ENCODE results near the gene OSBPL2. TPM values are rescaled to one million over a fixed set of nuclear protein-coding genes. Genes with fewer than 3 reads are reported as not detected.

The OSBPL2 gene
- total and polyA plus RNA-seq, 10 donors, result 9.2 to 81.7 (median 48.4) TPM

DNA sequence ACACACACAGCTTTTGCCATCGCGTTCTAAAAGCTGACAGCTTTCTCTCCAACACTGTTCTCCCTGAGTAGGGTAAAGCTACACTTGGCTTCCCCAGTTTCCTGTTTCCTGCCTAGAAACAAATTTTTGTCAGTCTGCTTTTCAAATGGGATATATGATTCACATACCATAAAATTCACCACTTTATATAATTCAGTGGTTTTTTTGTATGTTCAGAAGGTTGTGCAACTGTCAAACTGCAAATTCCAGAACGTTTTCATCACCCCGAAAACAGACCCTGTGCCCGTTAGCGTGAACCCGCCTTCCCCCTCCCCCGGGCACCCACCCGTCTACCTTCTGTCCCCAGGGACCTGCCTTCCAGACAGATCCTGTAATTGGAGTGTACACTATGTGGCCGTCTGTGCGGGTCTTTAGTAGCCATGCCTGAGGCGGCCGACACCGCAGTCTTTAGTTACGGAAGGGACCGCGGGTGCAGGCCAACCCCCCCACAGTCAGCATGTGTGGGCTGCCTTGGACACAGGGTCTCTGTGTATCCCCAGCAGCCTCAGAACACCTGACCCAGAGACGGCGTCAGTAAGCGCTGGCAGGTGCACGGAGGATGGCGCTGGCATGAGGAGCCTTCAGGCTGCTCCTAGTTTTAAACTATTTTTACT lies 34.8 kb upstream of the OSBPL2 start:
- WGBS, 5 donors, result 78 to 82% (median 79%) methylated on average over 22 of the region's 22 CpGs
- H3K27me3 ChIP-seq (replicated peaks in 1 of 7), result no peaks in the 10 kb centered on the region
- DNase-seq, result peak; percentile 56
- H3K4me1 ChIP-seq, result peaks cover 3 to 36% (median 27%) of the 10 kb centered on the region in 6 donors
- H3K4me3 ChIP-seq, result no peak overlapping the region
- intact Hi-C loops (cut with DNase I; ENCODE audit: low total_unique reads), result no loop called here
- peaks cover 0 to 79% (median 45%) of the 10 kb centered on the region in 6 donors for H3K36me3 ChIP-seq
- H3K27ac ChIP-seq, result no peak overlapping the region
- TF ChIP-seq, protein P1, sequence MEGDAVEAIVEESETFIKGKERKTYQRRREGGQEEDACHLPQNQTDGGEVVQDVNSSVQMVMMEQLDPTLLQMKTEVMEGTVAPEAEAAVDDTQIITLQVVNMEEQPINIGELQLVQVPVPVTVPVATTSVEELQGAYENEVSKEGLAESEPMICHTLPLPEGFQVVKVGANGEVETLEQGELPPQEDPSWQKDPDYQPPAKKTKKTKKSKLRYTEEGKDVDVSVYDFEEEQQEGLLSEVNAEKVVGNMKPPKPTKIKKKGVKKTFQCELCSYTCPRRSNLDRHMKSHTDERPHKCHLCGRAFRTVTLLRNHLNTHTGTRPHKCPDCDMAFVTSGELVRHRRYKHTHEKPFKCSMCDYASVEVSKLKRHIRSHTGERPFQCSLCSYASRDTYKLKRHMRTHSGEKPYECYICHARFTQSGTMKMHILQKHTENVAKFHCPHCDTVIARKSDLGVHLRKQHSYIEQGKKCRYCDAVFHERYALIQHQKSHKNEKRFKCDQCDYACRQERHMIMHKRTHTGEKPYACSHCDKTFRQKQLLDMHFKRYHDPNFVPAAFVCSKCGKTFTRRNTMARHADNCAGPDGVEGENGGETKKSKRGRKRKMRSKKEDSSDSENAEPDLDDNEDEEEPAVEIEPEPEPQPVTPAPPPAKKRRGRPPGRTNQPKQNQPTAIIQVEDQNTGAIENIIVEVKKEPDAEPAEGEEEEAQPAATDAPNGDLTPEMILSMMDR (IDR thresholded peaks at IDR 0.05 in 8 of 11, conservative IDR thresholded peaks at IDR 0.05 in 3 of 11), result no peak
- TF ChIP-seq POLR2AphosphoS5 (IDR thresholded peaks at IDR 0.05), result peak in 1 of 3 donors; percentile 24
- no peaks in the 10 kb centered on the region for H3K9me3 ChIP-seq

GRCh38 chr20:62205618-62206387 lies 32.5 kb upstream of the OSBPL2 start:
- Histone ChIP-seq H3K9me3 (no peaks in the 10 kb centered on the region), H3K27me3 (replicated peaks in 1 of 7) (peaks cover 0 to 22% (median 12%) of the 10 kb centered on the region in 7 donors), H3K36me3 (peaks cover 0 to 56% (median 23%) of the 10 kb centered on the region in 6 donors), H3K4me3 (no peak overlapping the region), H3K4me1 (peaks cover 3 to 31% (median 26%) of the 10 kb centered on the region in 6 donors), H3K27ac (no peak overlapping the region)
- intact Hi-C loops (cut with DNase I; ENCODE audit: low total_unique reads), result no loop called here
- DNase-seq, result peak; percentile 72
- TF ChIP-seq POLR2A (IDR thresholded peaks at IDR 0.05) (no peak), POLR2AphosphoS5 (IDR thresholded peaks at IDR 0.05) (peak in 1 of 3 donors; percentile 19)
- 92 to 96% (median 95%) methylated on average over 37 to 38 of the region's 38 CpGs for WGBS, 5 donors

- no peak overlapping the region for H3K27ac ChIP-seq
- H3K27me3 ChIP-seq (replicated peaks in 1 of 7), result peaks cover 0 to 27% (median 18%) of the 10 kb centered on the region in 7 donors
- no peak for DNase-seq
- TF ChIP-seq POLR2A (IDR thresholded peaks at IDR 0.05) (no peak), POLR2AphosphoS5 (IDR thresholded peaks at IDR 0.05) (peak in 1 of 3 donors; percentile 35)
- TF ChIP-seq, protein P1 (IDR thresholded peaks at IDR 0.05 in 8 of 11, conservative IDR thresholded peaks at IDR 0.05 in 3 of 11), result no peak
- peaks cover 2 to 26% (median 20%) of the 10 kb centered on the region in 6 donors for H3K4me1 ChIP-seq
- intact Hi-C loops (cut with DNase I; ENCODE audit: low total_unique reads), result no loop called here
- no peak overlapping the region for H3K4me3 ChIP-seq
- WGBS, 5 donors, result 84 to 91% (median 87%) methylated on average over 17 of the region's 17 CpGs
- H3K9me3 ChIP-seq, result no peaks in the 10 kb centered on the region
- peaks cover 0 to 50% (median 17%) of the 10 kb centered on the region in 6 donors for H3K36me3 ChIP-seq
Measured at GRCh38 chr20:62206388-62206775, 31.9 kb upstream of the OSBPL2 start.

DNA sequence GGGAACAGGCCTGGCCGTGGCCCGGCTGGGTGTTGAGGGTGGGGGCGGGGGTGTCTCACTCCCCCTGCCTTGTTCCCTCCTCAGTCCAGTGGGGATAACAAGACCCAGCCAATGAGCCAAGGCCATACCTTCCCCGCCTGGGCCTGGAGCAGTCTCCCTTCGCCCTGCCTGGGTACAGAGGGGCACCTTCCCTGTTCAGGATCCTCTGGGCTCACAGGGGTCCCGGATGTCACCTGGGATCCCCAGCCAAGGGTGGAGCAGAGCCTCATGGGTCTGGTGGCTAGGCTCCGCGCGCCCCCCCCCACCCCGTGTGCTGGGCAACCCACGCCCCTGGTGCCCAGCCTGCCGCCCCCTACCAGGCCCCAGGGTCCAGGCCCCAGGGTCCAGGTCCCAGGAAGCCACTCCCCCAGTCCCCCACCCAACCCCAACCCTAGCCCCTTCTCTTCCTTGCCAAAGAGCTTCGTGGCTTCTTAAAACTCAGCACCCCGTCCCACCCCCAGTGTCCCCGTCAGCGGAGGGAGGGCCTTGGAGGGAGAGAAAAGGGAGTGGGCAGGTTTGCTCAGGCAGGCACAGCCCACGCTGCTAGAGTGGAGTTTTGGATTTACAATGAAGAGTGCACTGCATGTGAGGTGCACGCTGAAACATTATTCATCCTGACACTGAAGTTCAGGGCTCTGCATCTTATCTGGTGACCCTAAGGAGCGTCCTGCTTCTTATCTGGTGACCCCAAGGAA lies 30.1 kb upstream of the OSBPL2 start:
- intact Hi-C loops (cut with DNase I; ENCODE audit: low total_unique reads), result no loop called here
- 74 to 87% (median 80%) methylated on average over 15 to 19 of the region's 19 CpGs for WGBS, 5 donors
- TF ChIP-seq, protein P1 (IDR thresholded peaks at IDR 0.05 in 8 of 11, conservative IDR thresholded peaks at IDR 0.05 in 3 of 11), result no peak
- TF ChIP-seq POLR2A (IDR thresholded peaks at IDR 0.05) (no peak), POLR2AphosphoS5 (IDR thresholded peaks at IDR 0.05) (no peak)
- no peak for DNase-seq
- peaks cover 0 to 41% (median 30%) of the 10 kb centered on the region in 7 donors for H3K27me3 ChIP-seq (replicated peaks in 1 of 7)
- H3K4me1 ChIP-seq, result peaks cover 0 to 7% (median 5%) of the 10 kb centered on the region in 6 donors
- H3K4me3 ChIP-seq, result no peak overlapping the region
- H3K27ac ChIP-seq, result no peak overlapping the region
- H3K9me3 ChIP-seq, result no peaks in the 10 kb centered on the region
- H3K36me3 ChIP-seq, result peaks cover 0 to 32% (median 3%) of the 10 kb centered on the region in 6 donors

All from spleen (tissue), 11 donors.